Esophagus muscularis mucosa (tissue), 4 donors: ENCODE data around the gene EPC1. TPM values are rescaled to one million over a fixed set of nuclear protein-coding genes. Genes with fewer than 3 reads are reported as not detected.
"Not testable (repeated sequence)": the region's sequence is repeated elsewhere in the genome, so short reads cannot be mapped to it uniquely, and the experiment has no call there.

Experiments
- DNase-seq: peaks from one replicate; pipeline ENCODE4 v3.0.0-alpha.2; 2017; ENCODE audit errors: extremely low spot score
- H3K27ac ChIP-seq, 4 donors: fragments of 200-600 bp; sonication (generic); replicated peaks in 1 of 4; 1 replicate in 3 of 4; 2 replicates in 1 of 4; pipeline ENCODE4 v1.5.1; 2016 to 2019; ENCODE audit warnings: mild to moderate bottlenecking in 1 of 4
- H3K27me3 ChIP-seq, 4 donors: fragments of 200-600 bp; sonication (generic); one replicate each; pipeline versions ENCODE4 v1.5.1 to v1.6.0; 2016 to 2019
- H3K36me3 ChIP-seq, 4 donors: fragments of 200-600 bp; sonication (generic); one replicate each; pipeline ENCODE4 v1.5.1; 2016 to 2019
- H3K4me1 ChIP-seq, 4 donors: fragments of 200-600 bp; sonication (generic); one replicate each; pipeline ENCODE4 v1.5.1; 2016 to 2019
- H3K4me3 ChIP-seq, 4 donors: fragments of 200-600 bp; sonication (generic); 1 replicate in 2 of 4; 2 replicates in 2 of 4; pipeline ENCODE4 v1.5.1; 2016 to 2019; ENCODE audit warnings: mild to moderate bottlenecking in 4 of 4, moderate library complexity in 1 of 4
- H3K9me3 ChIP-seq, 4 donors: fragments of 200-600 bp; sonication (generic); 1 replicate in 3 of 4; 2 replicates in 1 of 4; pipeline ENCODE4 v1.5.1; 2016 to 2019
- CTCF ChIP-seq, 3 experiments: fragments of 200-600 bp in 2 of 3; fragments of 450-650 bp in 1 of 3; sonication (generic) in 2 of 3; IDR thresholded peaks; one replicate each; pipeline ENCODE4 v1.5.1; 2017 to 2019; ENCODE audit warnings: antibody characterized with exemption in 3 of 3, mild to moderate bottlenecking in 2 of 3, moderate library complexity in 1 of 3
- EP300 ChIP-seq: sonication (generic); formaldehyde crosslinking; IDR thresholded peaks from one replicate; pipeline ENCODE4 v1.6.1; 2017; ENCODE audit warnings: antibody characterized with exemption
- POLR2A ChIP-seq: fragments of 450-650 bp; IDR thresholded peaks from one replicate; pipeline ENCODE4 v1.6.1; 2017; ENCODE audit warnings: antibody characterized with exemption, moderate library complexity, mild to moderate bottlenecking, low read depth
- POLR2AphosphoS5 ChIP-seq, 2 donors: sonication (generic); formaldehyde crosslinking; IDR thresholded peaks; one replicate each; pipeline ENCODE4 v1.6.1; 2017; ENCODE audit warnings: antibody characterized with exemption in 2 of 2
- WGBS: methylation state at CpG from one replicate; pipeline ENCODE4 v1.1.5; 2018; 5-methylcytosine and 5-hydroxymethylcytosine counted together
- intact Hi-C: fragments of 100-400 bp; cut with DNase I; formaldehyde crosslinking; loops from one replicate; pipeline ENCODE4 v1.15.1; 2023
- small RNA-seq, 3 donors: library from RNA; depleted of rRNA; stranded (forward); fragments of <200 nt; gene quantifications; one replicate each; pipeline ENCODE3, GENCODE V24; 2016
- total RNA-seq, 4 donors: library from RNA; depleted of rRNA; stranded (reverse); fragments of >200 nt; gene quantifications; one replicate each; pipeline versions ENCODE4 v1.1.0 to v1.2.1, GENCODE V29; 2016

EPC1 gene
- total RNA-seq, 4 donors from 2014 or later, result 23.5 to 40.4 (median 35.2) TPM

- Histone ChIP-seq H3K27ac (no peak overlapping the region), H3K27me3 (no peaks in the 10 kb centered on the region), H3K4me1 (no peaks in the 10 kb centered on the region), H3K36me3 (no peaks in the 10 kb centered on the region), H3K4me3 (no peak overlapping the region), H3K9me3 (peaks cover 0 to 5% (median 0%) of the 10 kb centered on the region in 4 donors)
- no peak for TF ChIP-seq CTCF (IDR thresholded peaks at IDR 0.05)
- TF ChIP-seq EP300, result no peak
- TF ChIP-seq POLR2AphosphoS5 (IDR thresholded peaks at IDR 0.05), result no peak
- TF ChIP-seq POLR2A, result no peak
- intact Hi-C loops, result no loop called here
- no peak for DNase-seq
- 87% methylated on average over 2 of the region's 2 CpGs for WGBS
These were observed 119.2 kb downstream of the EPC1 start for GRCh38 chr10:32227802-32228201.

- WGBS, result 100% methylated on average over 1 of the region's 1 CpG
- Histone ChIP-seq H3K36me3 (no peaks in the 10 kb centered on the region), H3K4me1 (no peaks in the 10 kb centered on the region), H3K27me3 (no peaks in the 10 kb centered on the region), H3K9me3 (peaks cover 0 to 5% (median 0%) of the 10 kb centered on the region in 4 donors), H3K4me3 (no peak overlapping the region), H3K27ac (no peak overlapping the region)
- no peak for DNase-seq
- TF ChIP-seq POLR2AphosphoS5 (IDR thresholded peaks at IDR 0.05) (no peak), POLR2A (no peak), EP300 (no peak), CTCF (IDR thresholded peaks at IDR 0.05) (no peak)
- intact Hi-C loops, result no loop called here
These were observed 120.3 kb downstream of the EPC1 start for GRCh38 chr10:32226624-32227023.

- 78% methylated on average over 8 of the region's 8 CpGs for WGBS
- H3K4me1 ChIP-seq, result no peaks in the 10 kb centered on the region
- intact Hi-C loops, result no loop called here
- H3K4me3 ChIP-seq, result no peak overlapping the region
- no peak for DNase-seq
- TF ChIP-seq EP300 (no peak), CTCF (IDR thresholded peaks at IDR 0.05) (no peak), POLR2AphosphoS5 (IDR thresholded peaks at IDR 0.05) (no peak), POLR2A (no peak)
- H3K27me3 ChIP-seq, result no peaks in the 10 kb centered on the region
- H3K27ac ChIP-seq, result no peak overlapping the region
- H3K36me3 ChIP-seq, result no peaks in the 10 kb centered on the region
- H3K9me3 ChIP-seq, result peaks cover 0 to 5% (median 0%) of the 10 kb centered on the region in 4 donors
These were observed 121.0 kb downstream of the EPC1 start for GRCh38 chr10:32225976-32226375.

- DNase-seq, H3K4me3 ChIP-seq, H3K4me1 ChIP-seq, H3K36me3 ChIP-seq, H3K27ac ChIP-seq, H3K9me3 ChIP-seq, H3K27me3 ChIP-seq, intact Hi-C loops: not testable (repeated sequence)
- 89% methylated on average over 4 of the region's 4 CpGs for WGBS
These were observed 124.6 kb downstream of the EPC1 start for GRCh38 chr10:32222376-32222775.

GRCh38 chr10:32219156-32219555 is 127.8 kb downstream of the EPC1 start:
- H3K27me3 ChIP-seq, H3K27ac ChIP-seq, H3K9me3 ChIP-seq, DNase-seq, H3K4me1 ChIP-seq, intact Hi-C loops, H3K36me3 ChIP-seq, H3K4me3 ChIP-seq: not testable (repeated sequence)
- WGBS, result 89% methylated on average over 6 of the region's 6 CpGs

- H3K4me1 ChIP-seq, H3K9me3 ChIP-seq, intact Hi-C loops, H3K4me3 ChIP-seq, DNase-seq, H3K27me3 ChIP-seq, H3K27ac ChIP-seq, H3K36me3 ChIP-seq: not testable (repeated sequence)
- WGBS, result 72% methylated on average over 5 of the region's 5 CpGs
These were observed 128.5 kb downstream of the EPC1 start for GRCh38 chr10:32218206-32219044.

Small RNA genes lying within 50 kb of the gene (small RNA-seq; reads per million reads assigned to genes)
- gene RNU6-1244P, result 0 reads per million in 3 donors

Other genes starting within 250 kb of the EPC1 start
- gene CCDC7, start 99.0 kb upstream of the EPC1 start, total RNA-seq, result 10 to 100 TPM; 15.1 to 72.3 (median 22.6) TPM